Subcutaneous abdominal adipose tissue (tissue), 5 donors: ENCODE results near the gene PERM1.

Source experiments
- H3K27ac ChIP-seq: one replicate; pipeline ENCODE4 v1.7.0; 2013; ENCODE audit warnings: low read depth, mild to moderate bottlenecking, inconsistent platforms, low read length, moderate library complexity
- H3K27me3 ChIP-seq, 5 donors: one replicate each; pipeline ENCODE4 v1.7.0; 2013; ENCODE audit warnings: low read length in 5 of 5, inconsistent platforms in 1 of 5; ENCODE audit not compliant: control insufficient read depth in 5 of 5, insufficient read depth in 4 of 5
- H3K36me3 ChIP-seq, 5 donors: one replicate each; pipeline ENCODE4 v1.7.0; 2013; ENCODE audit warnings: low read length in 5 of 5; ENCODE audit not compliant: control insufficient read depth in 5 of 5, insufficient read depth in 5 of 5
- H3K4me1 ChIP-seq, 5 donors: one replicate each; pipeline ENCODE4 v1.7.0; 2013; ENCODE audit warnings: low read length in 5 of 5, mild to moderate bottlenecking in 3 of 5, moderate library complexity in 1 of 5; ENCODE audit not compliant: control insufficient read depth in 5 of 5, insufficient read depth in 5 of 5
- H3K4me3 ChIP-seq, 5 donors: one replicate each; pipeline ENCODE4 v1.7.0; 2013; ENCODE audit warnings: low read length in 5 of 5, low read depth in 1 of 5
- H3K9ac ChIP-seq, 5 donors: one replicate each; pipeline ENCODE4 v1.7.0; 2013; ENCODE audit warnings: low read length in 5 of 5, mild to moderate bottlenecking in 4 of 5, moderate library complexity in 3 of 5
- H3K9me3 ChIP-seq, 5 donors: one replicate each; pipeline ENCODE4 v1.7.0; 2013; ENCODE audit warnings: low read length in 5 of 5; ENCODE audit not compliant: control insufficient read depth in 5 of 5
- donor health status: healthy.
- donor health status: healthy.
- donor health status: healthy.
- donor health status: healthy.
- donor health status: healthy.

The PERM1 gene

DNA sequence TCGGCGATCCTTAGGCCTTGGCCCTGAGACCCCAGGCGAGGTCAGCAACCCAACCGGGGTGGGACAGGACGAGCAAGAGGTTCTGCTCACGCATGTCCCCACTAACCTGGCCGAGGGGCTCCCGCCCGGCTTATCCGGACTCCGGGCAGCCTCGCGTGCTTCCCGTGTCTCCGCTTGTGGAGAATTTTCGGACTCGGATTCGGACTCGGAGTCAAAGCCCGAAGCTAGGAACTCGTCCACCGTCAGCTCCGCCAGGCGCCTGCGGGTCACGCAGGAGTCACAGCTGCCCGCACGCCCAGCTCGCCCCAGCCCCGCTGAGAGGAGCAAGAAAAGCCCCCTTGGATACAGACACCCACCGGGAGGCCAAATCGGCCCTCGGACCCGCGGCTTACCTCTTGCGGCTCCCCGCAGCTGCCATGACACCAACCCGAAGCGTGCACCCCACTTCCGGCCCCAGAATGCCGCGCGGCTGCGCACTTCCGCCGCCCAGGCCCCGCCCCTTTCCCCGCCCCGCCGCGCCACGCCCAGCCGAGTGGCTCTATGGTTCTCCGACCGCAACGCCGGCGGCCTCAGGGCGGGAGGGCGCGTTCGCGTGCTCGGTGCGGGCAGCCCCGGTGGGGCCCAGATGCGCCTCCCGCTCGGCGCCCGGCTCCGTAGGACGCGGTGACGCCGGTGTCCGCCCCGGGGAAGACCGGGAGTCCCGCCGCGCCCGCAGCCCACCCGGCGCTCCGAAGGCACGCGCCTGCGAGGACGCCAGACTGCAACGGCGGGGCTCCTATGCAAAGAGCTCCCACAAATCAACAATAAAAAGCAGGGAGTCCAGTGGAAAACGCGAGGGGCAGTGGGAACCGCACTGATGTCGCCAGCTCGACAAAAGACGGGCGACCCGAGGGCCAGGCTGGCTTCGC, 22.8 kb downstream of the PERM1 start, which contains the start of gene NOC2L:
TSS of gene NOC2L (minus strand) at position 434 of the 908 bp plus-strand sequence. CDS start at position 418, 16 bp downstream.
- H3K27me3 ChIP-seq = no peaks in the 10 kb centered on the region
- no peaks in the 10 kb centered on the region for H3K9me3 ChIP-seq
- H3K9ac ChIP-seq = peak within 1 kb of the TSS; percentile 59 to 95 (median 91)
- H3K36me3 ChIP-seq = peaks cover 0 to 46% (median 32%) of the 10 kb centered on the region in 5 donors
- H3K27ac ChIP-seq = peak within 1 kb of the TSS; percentile 23
- H3K4me1 ChIP-seq = peaks cover 5 to 38% (median 34%) of the 10 kb centered on the region in 5 donors
- peak within 1 kb of the TSS; percentile 94 to 99 (median 97) for H3K4me3 ChIP-seq

DNA sequence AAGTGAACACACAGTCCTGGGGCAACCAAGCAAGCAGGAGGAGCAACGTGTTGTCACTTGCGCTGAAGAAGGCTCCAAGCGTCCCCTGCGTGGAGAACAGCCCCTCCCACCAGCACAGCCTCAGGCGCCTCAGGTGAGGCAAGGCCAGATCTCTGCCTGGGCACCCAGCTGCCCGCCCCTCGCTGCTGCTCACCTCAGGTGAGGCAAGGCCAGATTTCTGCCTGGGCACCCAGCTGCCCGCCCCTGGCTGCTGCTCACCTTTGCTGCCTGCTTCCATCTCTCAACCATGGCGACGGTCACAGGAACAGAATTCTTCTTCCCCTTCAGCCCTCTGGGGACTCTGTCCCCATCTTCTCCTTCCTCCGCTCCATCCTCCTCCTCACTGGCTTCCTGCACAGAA, 25.3 kb downstream of the PERM1 start:
- no peaks in the 10 kb centered on the region for H3K9me3 ChIP-seq
- H3K27ac ChIP-seq = no peak overlapping the region
- H3K27me3 ChIP-seq = no peaks in the 10 kb centered on the region
- no peak overlapping the region for H3K9ac ChIP-seq
- H3K36me3 ChIP-seq = peaks cover 0 to 54% (median 52%) of the 10 kb centered on the region in 5 donors
- H3K4me1 ChIP-seq = peaks cover 5 to 38% (median 33%) of the 10 kb centered on the region in 5 donors
- no peak overlapping the region for H3K4me3 ChIP-seq

DNA sequence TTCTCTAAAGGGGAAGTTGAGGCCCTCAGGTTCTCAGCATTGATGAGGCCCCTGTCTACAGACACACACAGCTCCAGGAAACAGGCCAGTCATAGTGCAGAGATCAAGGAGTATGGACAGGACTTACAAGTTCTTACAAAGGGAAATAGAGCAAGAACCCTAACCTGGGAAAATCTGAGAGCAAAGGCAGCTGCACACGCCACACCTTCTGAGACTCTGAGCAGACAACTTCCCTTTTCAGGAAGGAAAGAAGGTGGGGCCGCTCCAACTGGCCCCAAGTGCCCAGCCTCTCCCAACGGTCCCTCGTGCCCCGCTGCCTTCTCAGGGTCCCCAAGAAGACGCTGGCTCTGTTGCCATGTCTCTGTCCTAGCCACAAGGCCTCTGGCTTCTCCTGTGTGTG, 26.4 kb downstream of the PERM1 start:
- Histone ChIP-seq H3K27ac (no peak overlapping the region), H3K36me3 (peaks cover 0 to 66% (median 64%) of the 10 kb centered on the region in 5 donors), H3K9ac (no peak overlapping the region), H3K4me1 (peaks cover 5 to 32% (median 27%) of the 10 kb centered on the region in 5 donors), H3K9me3 (no peaks in the 10 kb centered on the region), H3K4me3 (no peak overlapping the region), H3K27me3 (no peaks in the 10 kb centered on the region)

DNA sequence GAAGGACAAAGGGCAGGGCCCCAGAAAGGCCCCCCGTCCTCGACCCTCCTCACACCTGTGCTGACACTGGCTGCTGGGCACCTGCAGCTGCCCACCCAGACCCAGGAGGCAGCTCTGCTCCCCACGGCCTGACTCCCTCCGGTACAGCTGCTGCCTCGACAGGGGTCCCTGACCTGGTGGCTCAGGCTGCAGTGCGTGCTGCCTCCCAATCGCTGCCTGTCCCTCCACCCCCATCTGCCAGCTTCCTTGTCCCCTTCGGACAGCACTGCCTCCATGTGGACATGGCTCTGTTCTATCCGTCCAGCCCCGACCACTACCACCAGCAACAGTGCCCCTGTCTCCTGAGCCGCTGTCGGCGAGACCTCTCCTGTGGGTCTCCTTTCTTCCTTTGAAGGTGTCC, 27.0 kb downstream of the PERM1 start:
- H3K4me1 ChIP-seq = peaks cover 5 to 27% (median 23%) of the 10 kb centered on the region in 5 donors
- H3K9ac ChIP-seq = no peak overlapping the region
- H3K4me3 ChIP-seq = no peak overlapping the region
- no peak overlapping the region for H3K27ac ChIP-seq
- H3K9me3 ChIP-seq = no peaks in the 10 kb centered on the region
- H3K36me3 ChIP-seq = peaks cover 0 to 71% (median 69%) of the 10 kb centered on the region in 5 donors
- H3K27me3 ChIP-seq = no peaks in the 10 kb centered on the region

DNA sequence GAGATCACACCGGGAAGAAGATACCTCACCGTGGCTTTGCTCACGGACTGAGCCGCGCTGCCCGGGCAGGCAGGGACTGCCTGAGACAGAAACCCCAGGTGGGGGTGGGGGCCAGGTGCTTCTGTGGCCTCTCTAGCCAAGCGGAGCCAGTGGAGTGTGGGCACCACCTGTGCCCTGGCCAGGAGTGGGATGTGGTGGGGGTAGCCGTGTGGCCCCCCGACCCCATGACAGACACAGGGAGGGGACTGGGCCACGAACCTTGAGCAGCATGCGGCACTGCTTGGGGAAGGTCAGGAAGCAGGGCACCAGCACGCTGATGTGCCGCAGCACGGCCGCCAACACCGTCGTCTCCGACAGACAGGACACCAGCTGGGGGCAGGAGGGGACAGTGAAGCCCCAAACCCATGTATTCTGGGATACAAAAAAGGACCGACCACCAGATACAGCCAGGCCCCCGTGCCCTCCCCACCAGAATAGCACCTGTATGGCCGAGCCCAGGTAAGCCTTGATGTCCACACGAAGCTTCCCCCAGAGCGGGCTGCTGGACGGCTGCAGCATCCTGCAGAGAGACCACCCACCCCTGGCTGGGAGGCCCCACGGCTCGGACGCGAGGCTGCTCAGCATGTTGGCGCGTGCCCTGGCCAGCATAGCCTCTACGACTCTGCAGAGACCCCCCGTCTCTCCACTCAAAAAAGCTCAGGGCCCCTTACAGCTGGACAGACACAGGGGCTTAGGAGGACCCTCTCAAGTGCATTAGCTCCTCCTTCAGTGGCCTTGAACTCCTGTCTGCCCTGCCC, 28.2 kb downstream of the PERM1 start:
- H3K4me3 ChIP-seq = no peak overlapping the region
- H3K9me3 ChIP-seq = no peaks in the 10 kb centered on the region
- H3K9ac ChIP-seq = no peak overlapping the region
- no peak overlapping the region for H3K27ac ChIP-seq
- H3K4me1 ChIP-seq = peaks cover 5 to 18% (median 16%) of the 10 kb centered on the region in 5 donors
- peaks cover 0 to 83% (median 81%) of the 10 kb centered on the region in 5 donors for H3K36me3 ChIP-seq
- no peaks in the 10 kb centered on the region for H3K27me3 ChIP-seq

DNA sequence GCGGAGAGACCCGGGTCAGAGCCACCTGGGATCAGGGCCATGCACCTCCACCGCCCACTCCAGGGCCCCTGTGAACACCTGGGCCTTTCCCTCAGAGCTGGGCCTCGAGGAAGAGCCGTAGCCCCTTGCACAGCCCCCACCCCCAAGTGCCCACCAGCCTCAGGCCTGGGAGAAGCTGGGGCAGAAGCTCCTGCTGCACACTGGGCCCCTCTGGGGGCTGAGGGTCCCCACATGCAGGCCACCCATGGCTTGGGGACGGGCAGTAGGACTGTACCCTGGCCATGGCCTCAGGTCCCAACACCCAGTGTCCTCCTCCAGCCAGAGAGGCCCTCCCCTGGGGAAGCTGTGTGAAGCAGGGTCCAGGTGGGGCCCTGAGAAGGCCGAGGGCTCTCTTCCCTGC, 29.3 kb downstream of the PERM1 start:
- no peaks in the 10 kb centered on the region for H3K27me3 ChIP-seq
- peaks cover 0 to 95% (median 92%) of the 10 kb centered on the region in 5 donors for H3K36me3 ChIP-seq
- H3K4me1 ChIP-seq = peaks cover 2 to 7% (median 5%) of the 10 kb centered on the region in 5 donors

DNA sequence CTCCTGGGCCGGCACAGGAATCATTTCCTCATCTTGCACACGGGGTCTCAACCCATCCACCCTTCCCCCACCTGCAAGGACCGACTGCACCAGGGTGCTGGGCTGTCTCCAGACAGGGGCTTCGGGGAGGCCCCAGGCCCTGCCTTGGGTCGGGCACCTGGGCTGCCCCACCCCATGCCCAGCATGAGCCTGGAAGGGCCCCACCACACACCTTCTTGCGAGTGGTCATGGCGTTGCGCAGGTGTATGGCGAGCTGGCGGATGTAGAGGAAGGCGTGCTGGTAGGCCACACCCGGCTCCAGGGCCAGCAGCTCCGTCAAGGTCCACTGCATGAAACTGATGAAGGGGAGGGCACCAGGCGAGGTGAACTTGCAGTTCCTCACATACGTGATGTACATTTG, 29.7 kb downstream of the PERM1 start:
- Histone ChIP-seq H3K36me3 (peaks cover 0 to 99% (median 96%) of the 10 kb centered on the region in 5 donors), H3K9ac (no peak overlapping the region), H3K4me1 (peaks cover 0 to 3% (median under 1%) of the 10 kb centered on the region in 5 donors), H3K27me3 (no peaks in the 10 kb centered on the region), H3K4me3 (no peak overlapping the region), H3K27ac (no peak overlapping the region), H3K9me3 (no peaks in the 10 kb centered on the region)

More for the DNA sequence above, 29.3 kb downstream of the PERM1 start:
- H3K9ac ChIP-seq = no peak overlapping the region
- H3K4me3 ChIP-seq = no peak overlapping the region
- H3K9me3 ChIP-seq = no peaks in the 10 kb centered on the region
- H3K27ac ChIP-seq = no peak overlapping the region

DNA sequence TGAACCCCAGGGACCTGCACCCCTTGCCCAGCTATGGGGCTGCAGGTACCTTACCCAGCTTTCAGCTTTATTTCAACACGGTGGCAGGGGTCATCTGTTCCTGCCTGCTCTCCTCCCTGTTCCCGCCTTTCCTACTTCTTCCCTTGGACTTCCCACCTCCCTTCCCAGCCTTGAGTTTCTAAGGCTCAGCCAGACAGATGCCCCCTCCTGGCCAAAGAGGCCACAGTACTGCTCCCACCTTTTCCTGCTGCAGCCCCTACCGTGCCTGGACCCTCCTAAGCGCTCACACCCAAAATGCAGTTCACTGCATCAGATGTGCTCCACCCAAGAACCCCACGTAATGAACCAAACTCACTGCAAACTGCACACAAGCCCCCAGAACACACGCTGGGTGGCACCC, 30.5 kb downstream of the PERM1 start:
- peaks cover 0 to 100% (median 98%) of the 10 kb centered on the region in 5 donors for H3K36me3 ChIP-seq
- H3K27ac ChIP-seq = no peak overlapping the region
- H3K4me3 ChIP-seq = no peak overlapping the region
- no peaks in the 10 kb centered on the region for H3K9me3 ChIP-seq
- H3K9ac ChIP-seq = no peak overlapping the region
- H3K4me1 ChIP-seq = no peaks in the 10 kb centered on the region
- no peaks in the 10 kb centered on the region for H3K27me3 ChIP-seq

DNA sequence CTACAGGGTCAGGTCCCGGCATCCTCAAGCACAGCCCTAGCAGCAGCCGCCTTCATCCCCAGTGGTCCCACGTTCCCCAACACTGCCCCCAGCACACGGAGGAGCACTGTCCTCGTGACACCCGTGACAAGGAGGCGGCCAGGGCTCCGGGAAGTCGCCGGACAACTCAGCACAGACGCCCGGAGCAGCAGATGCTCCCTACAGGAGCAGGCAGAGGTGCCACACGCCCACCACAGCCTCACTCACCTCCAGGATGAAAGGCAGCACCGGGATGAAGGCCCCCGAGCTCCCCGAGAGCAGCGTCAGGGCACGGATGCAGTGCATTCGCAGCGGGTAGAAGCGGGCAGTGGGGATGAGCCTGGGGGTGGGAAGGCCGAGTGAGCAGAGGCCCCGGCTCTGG, 31.0 kb downstream of the PERM1 start:
- H3K27me3 ChIP-seq = no peaks in the 10 kb centered on the region
- no peak overlapping the region for H3K9ac ChIP-seq
- no peak overlapping the region for H3K27ac ChIP-seq
- H3K9me3 ChIP-seq = no peaks in the 10 kb centered on the region
- peaks cover 0 to 100% (median 98%) of the 10 kb centered on the region in 5 donors for H3K36me3 ChIP-seq
- H3K4me1 ChIP-seq = no peaks in the 10 kb centered on the region
- H3K4me3 ChIP-seq = no peak overlapping the region
